ENCODE results near the gene GCK.

The GCK gene

GRCh38 chr7:44222074-44222473 is 32.8 kb upstream of the GCK start:
- no peak for DNase-seq

- DNase-seq, result no peak
These were observed 32.1 kb upstream of the GCK start for GRCh38 chr7:44221231-44221791.

- DNase-seq, result no peak
These were observed 31.3 kb upstream of the GCK start for GRCh38 chr7:44220358-44221112.

GRCh38 chr7:44220046-44220357 is 30.8 kb upstream of the GCK start:
- no peak for DNase-seq

GRCh38 chr7:44219371-44220045 is 30.3 kb upstream of the GCK start:
- DNase-seq, result no peak

GRCh38 chr7:44218418-44219201 is 29.4 kb upstream of the GCK start:
- no peak for DNase-seq

GRCh38 chr7:44217852-44218402 is 28.7 kb upstream of the GCK start:
- DNase-seq, result no peak

GRCh38 chr7:44217223-44217714 is 28.0 kb upstream of the GCK start:
- DNase-seq, result no peak

GRCh38 chr7:44216521-44217222 is 27.4 kb upstream of the GCK start:
- no peak for DNase-seq

- no peak for DNase-seq
These were observed 26.8 kb upstream of the GCK start for GRCh38 chr7:44216019-44216418.

GRCh38 chr7:44215531-44215930 is 26.3 kb upstream of the GCK start:
- DNase-seq, result no peak

- no peak for DNase-seq
These were observed 24.7 kb upstream of the GCK start for GRCh38 chr7:44213877-44214388.

- DNase-seq, result no peak
These were observed 24.1 kb upstream of the GCK start for GRCh38 chr7:44213206-44213876.

GRCh38 chr7:44212581-44213184 is 23.4 kb upstream of the GCK start:
- DNase-seq, result no peak

- no peak for DNase-seq
These were observed 22.8 kb upstream of the GCK start for GRCh38 chr7:44212018-44212417.

- DNase-seq, result no peak
These were observed 22.0 kb upstream of the GCK start for GRCh38 chr7:44211126-44211675.

- DNase-seq, result no peak
These were observed 20.9 kb upstream of the GCK start for GRCh38 chr7:44210107-44210506.

- no peak for DNase-seq
These were observed 18.8 kb upstream of the GCK start for GRCh38 chr7:44208085-44208484.

GRCh38 chr7:44206008-44206407 is 16.8 kb upstream of the GCK start:
- no peak for DNase-seq

- no peak for DNase-seq
These were observed 12.6 kb upstream of the GCK start for GRCh38 chr7:44201813-44202212.

Measured in activated CD4-positive, alpha-beta T cell treated with anti-CD3 and anti-CD28 coated beads, Interleukin-2, amount 50 U/mL, for 16 hours (primary cell).